ENCODE data around the gene EPN3.

Gene EPN3

DNA sequence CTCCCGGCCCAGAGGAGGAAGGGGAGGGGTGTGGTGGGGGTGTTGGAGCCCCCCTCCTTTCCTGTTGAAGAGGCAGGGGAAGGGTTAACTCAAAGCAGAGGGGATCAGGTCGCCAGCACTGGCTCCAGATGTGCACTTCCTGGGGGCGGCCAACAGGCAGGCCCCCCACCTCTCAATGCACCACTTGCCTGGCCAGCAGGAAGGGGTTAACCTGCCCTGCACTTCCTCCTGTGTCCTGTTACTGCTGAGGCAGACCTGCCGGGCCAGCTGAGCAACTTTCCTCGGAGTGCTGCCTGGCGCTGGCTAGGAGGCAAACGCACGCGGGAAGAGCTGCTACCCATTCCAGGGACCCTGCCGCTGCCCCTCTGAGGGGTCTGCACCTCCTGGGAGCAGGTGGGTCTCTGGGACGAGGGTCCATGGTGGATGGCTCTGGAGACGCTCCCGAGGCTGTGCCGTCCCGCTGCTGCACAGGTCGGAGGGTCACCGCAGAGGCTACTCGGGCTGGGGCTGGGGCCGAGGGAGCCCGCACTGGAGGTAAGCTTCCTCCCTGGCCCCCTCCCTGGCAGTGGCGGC, at the start of gene EPN3:
EPN3 (plus strand) TSS at position 284 of the 573 bp plus-strand sequence. CDS start 3,822 bp downstream, outside the sequence.
- no peak for DNase-seq

DNA sequence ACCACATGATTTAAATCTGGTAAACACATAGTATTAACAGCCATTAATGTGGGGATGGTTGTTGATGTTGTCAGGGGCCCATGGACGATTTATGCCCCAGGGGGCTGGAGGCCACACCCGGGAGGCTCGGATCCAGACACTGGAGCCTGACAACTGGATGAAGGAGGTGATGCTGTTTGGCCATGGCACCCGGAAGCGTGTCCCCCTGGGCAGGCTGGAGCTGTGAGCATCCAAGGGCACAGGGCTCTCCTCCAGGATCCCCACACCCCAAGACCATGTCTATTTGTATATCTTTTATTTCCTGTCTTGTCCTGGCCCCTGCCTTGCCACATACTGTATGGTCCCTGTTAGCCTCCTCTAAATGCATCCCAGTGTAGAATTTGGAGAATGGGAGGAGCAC, 49.3 kb upstream of the EPN3 start:
- DNase-seq: no peak

DNA sequence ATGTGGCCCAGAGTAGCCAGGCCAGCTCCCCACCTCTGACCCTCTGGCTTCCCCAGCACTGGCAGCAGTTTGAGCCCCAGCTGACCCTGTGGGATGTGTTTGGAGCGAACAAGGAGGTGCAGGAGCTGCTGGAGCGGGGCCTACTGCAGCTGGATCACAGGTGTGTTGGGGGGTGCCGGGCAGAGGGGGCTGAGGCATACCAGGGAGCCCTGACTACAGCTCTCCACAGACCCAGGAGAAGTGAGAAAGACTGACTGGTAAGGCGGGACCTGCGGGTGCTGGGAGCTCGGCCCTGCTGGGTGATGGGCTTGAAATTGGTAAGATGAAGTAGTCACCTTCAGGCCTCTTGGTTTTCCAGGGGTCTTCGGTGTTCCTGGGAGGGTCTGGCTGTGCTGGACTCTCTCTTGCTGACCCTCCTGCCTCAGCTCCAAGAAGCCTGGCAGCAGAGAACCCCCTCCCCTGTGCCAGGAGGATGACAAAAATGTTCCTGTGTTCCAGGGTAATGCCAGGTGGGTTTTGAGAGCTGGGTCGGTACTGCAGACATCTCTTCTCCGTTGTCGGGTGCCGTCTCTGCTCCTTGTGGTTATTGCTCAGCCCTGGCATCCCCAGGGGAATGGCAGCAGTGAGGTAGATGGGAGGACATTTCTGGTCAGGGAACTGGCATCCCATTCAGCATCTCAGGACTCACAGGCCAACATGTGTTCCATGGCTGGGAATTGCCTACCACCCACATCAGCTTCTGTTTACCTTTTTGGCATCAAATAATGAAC, 48.0 kb upstream of the EPN3 start:
- no peak for DNase-seq

DNA sequence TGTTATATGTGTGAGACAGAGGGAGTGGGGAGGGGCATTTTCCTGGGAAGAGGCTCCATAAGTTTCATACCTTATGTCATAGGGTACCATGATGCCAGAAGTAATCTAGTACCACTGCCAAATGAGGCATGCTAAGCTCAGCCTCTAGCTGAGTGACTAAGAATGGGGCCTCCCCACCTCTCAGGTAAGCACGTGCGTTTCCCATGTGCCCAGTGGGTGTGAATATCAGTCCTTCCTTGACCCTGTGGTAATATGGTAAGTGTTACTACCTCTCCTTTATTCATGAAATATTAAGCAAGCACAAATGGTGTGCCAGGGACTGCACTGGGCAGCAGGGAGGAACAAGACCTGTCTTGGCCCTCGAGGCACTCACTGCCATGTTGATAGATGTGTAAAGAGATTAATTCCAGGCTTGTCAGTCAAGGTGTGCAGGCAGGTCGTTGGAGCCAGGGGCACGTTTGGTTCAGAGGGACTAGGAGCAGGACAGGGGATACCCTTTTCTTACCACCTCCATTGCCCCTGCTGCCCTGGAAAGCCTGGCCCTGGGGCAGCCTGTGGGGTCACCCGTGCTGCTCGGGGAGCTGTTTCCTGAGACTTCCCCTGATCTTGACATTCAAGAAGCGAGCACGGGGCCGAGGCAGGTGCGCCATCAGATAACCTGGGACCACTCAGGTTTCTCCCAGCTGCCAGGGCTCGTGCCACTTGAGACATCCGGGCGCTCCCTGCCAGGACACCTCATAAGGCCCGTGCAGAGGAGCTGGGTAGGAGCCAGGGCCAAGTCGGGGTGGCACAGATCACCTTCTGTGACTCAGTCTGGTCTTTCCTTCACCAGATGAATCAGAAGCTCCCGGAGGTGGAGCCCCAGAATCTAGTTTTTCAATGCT, 45.1 kb upstream of the EPN3 start:
- no peak for DNase-seq

DNA sequence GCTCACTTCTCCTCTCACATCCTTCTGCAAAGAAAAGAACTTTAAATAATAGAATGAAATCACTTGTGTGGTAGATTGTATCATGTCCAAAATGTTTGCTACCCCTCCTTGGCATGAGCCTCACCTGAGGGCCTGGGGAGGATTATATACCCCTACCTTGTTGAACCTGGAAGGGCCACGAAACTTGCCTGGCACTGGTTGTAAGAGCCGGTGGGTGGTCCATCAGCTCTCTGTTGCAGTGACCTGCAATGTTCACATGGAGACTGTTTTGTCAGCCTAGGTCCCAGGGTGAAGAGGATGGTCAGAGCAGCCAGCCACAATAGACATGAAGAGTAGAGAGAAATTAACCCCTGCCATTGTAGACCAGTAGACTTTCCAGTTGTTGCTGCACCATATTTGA, 43.7 kb upstream of the EPN3 start:
- DNase-seq: no peak

DNA sequence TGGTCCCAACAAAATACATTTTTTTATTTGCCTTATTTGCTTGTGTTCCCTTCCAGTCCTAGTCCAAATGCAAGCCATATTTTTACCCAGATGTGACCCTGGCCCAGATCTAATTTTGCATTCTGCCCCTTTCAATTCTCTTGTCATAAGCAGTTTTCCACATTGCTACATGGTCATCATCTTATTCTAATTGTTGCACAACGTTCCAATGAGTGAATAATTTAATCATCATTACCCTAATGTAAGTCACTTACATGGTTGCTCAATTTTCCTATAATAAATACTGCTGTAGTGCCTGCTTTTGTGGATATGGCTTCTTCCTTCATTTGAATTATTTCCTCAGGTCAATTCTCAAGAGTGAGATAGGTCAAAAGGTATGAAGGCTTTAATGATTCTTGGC, 41.0 kb upstream of the EPN3 start:
- no peak for DNase-seq

DNA sequence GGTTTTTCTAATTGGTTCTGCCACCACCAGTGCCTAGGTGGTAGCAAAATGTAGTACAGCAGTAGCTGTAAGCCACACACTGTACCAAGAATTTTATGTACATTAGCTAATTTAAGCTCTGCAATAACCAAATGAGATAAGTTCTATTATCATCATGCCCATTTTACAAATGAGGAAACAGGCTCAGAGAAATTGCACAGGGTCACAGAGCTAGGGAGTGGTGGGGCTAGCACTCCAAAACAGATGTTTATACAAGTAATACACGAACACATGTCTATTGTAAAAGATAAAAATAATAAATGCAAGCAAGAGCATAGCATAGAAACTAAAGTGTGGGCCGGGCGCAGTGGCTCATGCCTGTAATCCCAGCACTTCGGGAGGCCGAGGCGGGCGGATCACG, 40.3 kb upstream of the EPN3 start:
- DNase-seq: no peak

DNA sequence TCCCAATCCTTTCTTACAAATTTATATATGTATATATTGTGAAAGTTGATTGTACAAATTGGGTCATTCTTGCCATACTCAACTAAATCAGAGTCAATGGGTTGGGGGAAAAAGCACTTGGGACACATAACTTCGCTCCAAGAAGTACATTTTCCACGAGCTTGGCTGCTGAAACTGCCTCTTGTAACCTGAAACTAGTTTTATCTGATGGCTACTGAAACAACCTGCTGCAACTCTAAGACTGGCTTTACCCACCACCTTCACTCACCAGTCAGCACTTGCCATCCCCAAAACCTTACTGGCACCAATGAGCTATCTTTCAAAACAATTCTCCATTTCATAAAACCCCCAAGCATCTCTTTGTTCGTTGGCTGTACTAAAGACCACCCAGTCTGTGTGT, 38.8 kb upstream of the EPN3 start:
- no peak for DNase-seq

DNA sequence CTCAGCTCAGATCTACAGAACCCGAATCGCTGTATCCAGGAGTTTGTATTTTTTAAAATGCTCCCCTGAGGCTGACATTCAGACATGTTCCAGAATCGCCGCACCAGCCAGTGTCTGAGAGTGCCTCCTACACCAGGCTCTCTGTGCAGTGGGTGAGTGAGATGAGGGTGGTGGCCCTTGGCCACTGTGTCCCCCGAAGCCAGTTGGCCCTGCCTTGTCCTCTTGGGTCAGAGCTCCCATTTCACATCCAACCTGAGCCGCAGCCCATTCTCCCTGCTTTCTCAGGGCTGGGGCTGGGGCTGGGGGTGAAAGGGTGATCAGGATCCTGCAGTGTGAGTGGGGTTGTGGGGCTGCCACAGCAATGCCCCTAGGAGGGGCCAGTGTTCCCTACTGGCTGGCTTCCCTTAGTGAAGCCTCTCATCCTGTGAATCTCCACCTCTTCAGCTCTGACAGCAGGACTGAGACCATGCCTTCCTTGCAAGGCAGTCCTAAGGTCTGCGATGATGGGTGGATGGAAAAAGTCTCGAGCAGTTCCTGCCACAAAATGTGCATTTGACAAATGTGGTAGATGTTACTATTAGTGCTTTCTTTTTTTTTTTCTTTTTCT, 37.2 kb upstream of the EPN3 start:
- DNase-seq: no peak

DNA sequence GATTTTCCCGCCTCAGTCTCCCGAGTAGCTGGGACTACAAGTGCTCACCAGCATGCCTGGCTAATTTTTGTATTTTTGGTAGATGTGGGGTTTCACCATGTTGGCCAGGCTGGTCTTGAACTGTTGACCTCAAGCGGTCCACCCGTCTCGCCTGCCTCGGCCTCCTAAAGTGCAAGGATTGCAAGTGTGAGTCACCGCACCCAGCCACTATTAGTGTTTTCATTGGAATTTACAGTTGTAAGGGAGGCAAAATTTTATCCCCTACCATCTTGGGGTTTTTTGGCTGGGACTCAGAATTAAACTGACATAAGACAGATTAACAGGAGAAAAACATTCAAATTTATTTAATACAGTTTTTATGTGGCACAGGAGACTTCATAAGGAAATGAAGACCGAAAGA, 36.6 kb upstream of the EPN3 start:
- no peak for DNase-seq

DNA sequence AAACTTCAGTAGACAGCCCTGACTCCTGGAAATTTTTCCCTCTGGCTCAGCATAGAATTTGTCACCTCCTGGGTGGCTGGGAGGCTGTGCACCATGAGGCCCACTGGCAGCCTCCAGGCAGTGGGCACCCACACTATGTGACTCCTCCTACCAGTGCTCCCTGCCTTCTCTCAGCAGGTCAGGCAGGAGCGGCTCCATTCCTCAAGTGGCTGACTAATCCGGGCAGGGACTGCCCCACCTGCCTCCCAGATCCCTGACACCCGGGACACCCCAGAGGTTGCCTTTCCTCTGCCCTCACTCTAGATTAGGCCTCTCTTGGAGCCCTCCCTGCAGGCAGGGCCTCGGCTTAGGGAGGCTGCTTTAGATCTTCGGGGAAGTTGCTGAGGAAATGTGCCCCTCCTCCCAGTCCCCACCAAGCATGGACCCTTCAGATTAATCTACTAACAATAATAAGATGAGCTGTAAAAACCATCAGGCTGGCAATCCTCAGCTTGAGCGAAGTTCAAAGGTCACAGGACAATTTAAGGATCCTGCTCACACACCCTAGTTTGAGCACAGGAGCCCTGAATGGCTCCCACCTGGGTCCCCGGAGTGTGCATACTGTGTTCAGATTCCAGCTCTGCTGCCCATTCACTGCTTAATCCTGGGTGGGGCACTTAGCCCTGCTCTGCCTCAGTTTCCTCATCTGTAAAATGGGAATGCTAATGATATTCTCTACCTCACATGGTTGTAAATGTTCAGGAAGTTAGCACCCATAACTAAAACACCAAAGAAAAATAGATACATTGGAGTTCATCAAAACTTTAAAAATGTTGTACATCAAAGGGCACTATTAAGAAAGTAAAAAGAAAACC, 34.3 kb upstream of the EPN3 start:
- DNase-seq: no peak

DNA sequence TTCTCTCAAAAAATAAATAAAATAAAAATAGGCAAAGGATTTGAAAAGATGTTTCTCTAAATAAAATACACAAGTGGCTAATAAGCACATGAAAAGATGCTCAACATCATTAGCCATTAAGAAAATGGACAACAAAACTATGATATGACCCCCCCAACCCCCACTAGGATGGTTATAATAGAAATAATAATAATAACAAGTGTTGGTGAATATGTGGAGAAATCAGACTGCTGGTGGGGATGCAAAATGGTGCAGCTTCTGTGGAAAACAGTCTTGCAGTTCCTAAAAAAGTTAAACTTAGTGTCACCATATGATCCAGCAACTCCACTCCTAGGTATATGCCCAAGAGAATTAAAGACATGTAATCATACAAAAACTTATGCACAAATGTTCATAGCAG, 33.3 kb upstream of the EPN3 start:
- no peak for DNase-seq

DNA sequence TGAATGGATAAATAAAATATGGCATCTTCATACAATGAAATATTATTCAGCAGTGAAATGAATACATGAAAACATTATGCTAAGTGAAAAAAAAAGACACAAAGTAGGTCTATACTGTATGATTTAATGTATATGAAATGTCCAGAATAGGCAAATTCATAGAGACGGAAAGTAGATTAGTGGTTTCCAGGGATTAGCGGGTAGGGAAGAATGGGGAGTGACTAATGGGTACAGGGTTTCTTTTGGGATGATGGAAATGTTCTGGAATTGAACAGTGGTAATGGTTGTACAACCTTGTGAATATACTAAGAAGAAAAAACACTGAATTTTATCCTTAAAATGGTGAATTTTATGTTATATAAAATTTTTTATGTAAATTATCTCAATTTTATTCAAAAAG, 32.8 kb upstream of the EPN3 start:
- DNase-seq: no peak

DNA sequence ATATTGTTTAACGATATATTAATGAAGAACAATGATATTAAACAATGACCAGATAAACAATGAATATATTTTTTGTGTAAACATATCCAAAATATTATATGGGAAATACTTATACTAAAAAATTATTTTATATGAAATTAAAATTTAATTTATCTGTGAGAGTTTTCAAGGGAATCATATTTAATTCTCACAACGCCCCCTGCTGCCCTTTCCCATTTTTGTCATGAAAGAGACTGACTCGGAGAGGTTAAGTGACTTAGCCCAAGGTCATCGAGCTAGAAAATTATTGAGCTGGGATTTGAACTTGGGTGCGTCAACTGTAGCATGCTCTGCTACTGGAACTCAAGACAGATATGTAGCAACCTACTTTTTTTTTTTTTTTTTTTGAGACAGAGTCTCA, 31.5 kb upstream of the EPN3 start:
- DNase-seq: peak; percentile 57

DNA sequence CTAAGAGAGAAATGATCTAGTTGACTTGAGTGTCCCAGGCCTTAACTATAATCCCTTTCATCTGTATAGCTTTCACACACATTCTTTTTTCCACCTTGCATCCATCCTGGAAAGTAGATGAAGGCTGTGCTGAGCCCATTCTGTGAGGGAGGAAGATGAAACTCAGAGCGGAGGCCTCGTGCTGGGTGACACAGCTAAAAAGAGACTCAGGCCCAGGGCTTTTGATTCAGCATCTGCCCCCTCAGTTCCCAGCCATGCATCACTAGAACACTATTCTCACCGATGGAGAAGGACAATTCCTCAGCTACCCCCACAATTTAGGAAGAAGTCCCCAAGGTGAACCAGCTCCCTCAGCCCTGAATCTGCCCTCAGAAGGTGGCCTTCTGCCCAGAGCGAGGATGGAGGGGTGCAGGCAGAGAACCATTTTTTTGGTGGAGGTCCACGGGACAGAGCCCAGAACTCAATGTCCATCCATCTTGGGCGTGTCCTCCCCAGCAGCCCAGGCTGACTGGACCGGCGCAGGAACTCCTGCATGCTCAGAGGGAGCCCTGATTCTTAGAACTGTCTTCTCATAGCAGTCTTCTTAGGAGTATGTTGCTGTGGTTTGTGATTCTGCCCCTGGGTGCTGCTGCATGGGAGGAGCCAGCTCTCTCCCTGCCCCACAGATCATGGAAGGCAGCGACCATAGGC, 30.1 kb upstream of the EPN3 start:
- DNase-seq: no peak

DNA sequence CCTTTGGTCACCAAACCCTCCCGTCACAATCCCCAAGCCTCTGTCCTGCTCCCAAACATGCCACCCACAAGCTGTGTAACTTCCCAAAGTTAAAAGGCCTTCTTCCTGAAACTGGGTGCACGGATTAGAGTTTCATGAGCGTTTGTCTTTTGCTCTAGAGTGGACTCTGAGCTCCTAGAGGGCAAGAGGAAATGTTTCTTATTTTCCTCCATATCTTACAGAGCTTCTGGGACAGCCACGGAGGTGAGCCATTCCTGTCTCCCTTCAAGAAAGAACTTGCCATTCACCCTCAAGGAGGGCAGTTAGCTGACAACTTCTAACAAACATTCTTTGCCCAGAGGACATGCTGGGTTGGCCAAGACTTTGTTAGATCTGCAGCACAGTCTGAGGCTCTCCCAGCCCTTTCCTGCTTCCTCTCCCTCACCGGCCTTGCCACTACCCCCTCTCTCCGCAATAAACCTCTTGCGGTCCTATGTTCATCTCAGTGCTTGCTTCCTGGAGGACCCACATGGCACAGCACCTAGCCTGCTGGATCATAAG, 26.9 kb upstream of the EPN3 start:
- DNase-seq: no peak

DNA sequence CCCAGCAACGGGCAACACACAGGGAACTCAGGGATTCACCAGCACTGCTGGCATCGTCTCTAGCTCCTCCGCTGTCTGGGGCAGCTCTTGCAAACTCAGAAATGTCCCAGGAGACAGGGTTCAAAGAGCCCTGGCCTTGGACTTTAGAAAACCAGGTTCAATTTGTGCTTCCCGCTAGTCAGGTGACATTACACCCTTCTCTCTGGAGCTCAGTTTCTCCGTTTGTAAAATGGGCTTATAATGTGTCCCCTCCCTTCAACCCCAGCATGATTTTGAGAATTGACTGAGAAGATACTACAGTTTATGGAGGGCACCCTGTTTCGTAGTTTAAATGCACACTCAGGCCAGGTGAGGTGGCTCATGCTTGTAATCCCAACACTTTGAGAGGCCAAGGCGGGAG, 26.2 kb upstream of the EPN3 start:
- DNase-seq: no peak

DNA sequence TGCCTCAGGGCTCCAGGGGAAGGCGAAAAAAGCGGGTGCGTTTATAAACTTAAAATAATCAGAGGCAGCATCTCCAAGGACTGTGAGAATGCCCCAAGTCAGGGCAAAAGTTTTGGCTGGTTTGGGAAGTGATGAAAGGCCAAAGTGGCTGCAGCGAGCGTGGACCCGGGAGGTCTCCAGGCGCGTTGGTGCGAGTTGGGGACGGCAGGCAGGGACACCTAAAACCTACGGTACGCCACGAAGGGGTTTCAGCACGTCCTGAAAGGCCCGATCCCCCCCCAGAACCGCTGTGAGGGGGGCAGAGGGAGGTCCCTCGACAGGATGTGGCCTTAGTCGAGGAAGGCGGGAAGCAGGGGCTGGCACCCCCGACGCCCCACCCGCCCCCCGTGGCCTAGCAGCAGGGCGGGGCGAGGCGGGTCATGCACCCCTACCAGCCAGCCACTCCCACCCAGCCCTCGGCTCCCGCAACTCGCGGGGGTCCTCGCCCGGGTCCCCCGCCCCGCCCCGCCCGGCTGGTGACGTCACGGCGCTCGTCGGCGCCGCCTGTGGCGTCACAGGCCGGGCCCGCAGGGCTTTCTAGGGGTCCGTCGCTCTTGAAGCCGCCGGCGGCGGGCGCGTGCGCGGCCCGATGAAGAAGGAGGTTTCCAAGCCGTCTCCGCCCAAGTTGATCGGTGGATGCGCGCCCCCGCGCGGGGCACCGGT, 24.5 kb upstream of the EPN3 start, which contains the start of gene MYCBPAP:
MYCBPAP (plus strand) TSS at position 569 of the 702 bp plus-strand sequence. CDS start 236 bp downstream, outside the sequence.
- DNase-seq: peak; percentile 82

DNA sequence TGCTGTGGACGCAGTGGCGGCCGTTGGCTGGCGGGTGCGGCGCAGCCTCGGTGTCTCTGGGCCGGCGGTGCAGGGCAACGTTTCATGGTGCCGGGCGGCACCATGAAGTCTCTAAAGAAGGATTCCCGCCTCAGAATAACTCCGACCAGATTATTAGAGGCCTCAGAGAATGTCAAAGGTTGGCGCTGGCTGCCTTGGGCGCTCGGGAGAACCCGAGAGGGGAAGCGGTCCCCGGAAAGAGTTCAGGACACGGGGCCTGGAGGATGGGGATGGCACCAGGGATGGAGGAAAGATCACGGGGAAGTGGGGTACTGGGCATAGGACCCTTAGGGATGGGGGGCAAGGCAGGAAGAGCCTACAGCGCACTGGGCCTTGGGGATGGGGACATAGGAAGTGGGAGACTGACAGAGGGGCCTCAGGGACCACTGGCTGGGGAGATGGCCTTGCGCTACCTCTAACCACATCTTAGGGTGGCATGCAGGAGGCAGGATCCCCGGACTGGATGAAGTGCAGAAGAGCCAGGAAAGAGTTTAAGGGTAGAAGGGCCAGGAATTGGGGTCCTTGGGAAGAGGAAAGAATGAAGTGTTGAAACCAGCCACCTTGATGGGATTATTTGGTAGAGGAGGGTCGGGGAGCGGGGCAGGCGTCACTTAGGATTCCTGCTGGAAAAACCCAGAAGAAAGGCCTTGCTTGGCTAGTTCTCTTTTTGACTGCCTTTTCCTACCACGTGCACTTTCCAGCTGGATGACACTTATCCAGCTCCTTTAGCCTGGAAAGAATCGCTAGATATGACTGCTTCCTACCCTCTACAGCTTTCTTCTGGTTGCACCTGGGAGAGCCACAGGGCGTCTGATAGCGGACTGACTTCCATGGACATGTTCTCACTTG, 23.7 kb upstream of the EPN3 start:
- no peak for DNase-seq

DNA sequence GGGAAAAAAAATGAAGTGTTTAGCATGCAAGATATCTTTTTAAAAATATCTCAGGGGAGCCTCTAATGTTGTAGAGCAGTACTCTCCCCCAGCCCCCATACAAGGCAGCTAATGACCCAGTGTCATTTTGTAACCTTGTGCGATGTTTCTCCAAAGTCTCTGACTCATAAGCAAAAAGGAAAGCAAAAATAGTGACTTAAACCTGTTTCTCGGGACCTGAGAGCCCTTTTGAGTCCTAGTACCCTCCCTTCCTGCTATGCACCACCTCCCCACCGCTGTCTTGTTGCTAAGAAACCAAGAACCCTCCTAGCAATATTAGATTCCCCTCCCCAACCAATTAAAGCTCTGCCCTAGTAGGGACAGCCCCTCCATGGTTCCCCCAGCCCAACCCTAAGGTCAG, 21.5 kb upstream of the EPN3 start:
- DNase-seq: peak; percentile 49

Data from CD4-positive, alpha-beta T cell treated with Interleukin-6 for 4 hours (primary cell).